Neural cell (in vitro differentiated cells): ENCODE results near the gene PPFIBP1.

ENCODE experiments used
- EP300 ChIP-seq: fragments of 450-650 bp; conservative IDR thresholded peaks from 2 replicates; pipeline ENCODE4 v1.6.1; 2014; ENCODE audit warnings: antibody characterized with exemption, mild to moderate bottlenecking, moderate library complexity; ENCODE audit not compliant: poor library complexity, severe bottlenecking
- EZH2 ChIP-seq: fragments of 200-600, 300-800 bp; shearing (Covaris generic), sonication (generic); IDR thresholded peaks from 2 replicates; pipeline ENCODE4 v1.6.1; 2014; ENCODE audit warnings: antibody characterized with exemption, low read length, borderline replicate concordance, mild to moderate bottlenecking; ENCODE audit not compliant: insufficient read depth, poor library complexity, severe bottlenecking
- MXI1 ChIP-seq: fragments of 450-650 bp; conservative IDR thresholded peaks from 2 replicates; pipeline ENCODE4 v1.6.1; 2014; ENCODE audit warnings: antibody characterized with exemption, mild to moderate bottlenecking; ENCODE audit not compliant: poor library complexity, severe bottlenecking
- POLR2AphosphoS5 ChIP-seq: IDR thresholded peaks from 2 replicates; pipeline ENCODE4 v1.6.1; 2012
- RAD21 ChIP-seq: fragments of 450-650 bp; conservative IDR thresholded peaks from 2 replicates; pipeline ENCODE4 v1.6.1; 2014; ENCODE audit warnings: antibody characterized with exemption, mild to moderate bottlenecking, moderate library complexity
- REST ChIP-seq: IDR thresholded peaks from 2 replicates; pipeline ENCODE4 v1.6.1; 2012; ENCODE audit warnings: borderline replicate concordance
- SMC3 ChIP-seq: fragments of 450-650 bp; conservative IDR thresholded peaks from 2 replicates; pipeline ENCODE4 v1.6.1; 2014; ENCODE audit warnings: antibody characterized with exemption, mild to moderate bottlenecking, moderate library complexity; ENCODE audit not compliant: poor library complexity
- TAF1 ChIP-seq: IDR thresholded peaks from 2 replicates; pipeline ENCODE4 v1.6.1; 2012; ENCODE audit warnings: low read depth
- TF ChIP-seq, protein P1 (sequence below): fragments of 450-650 bp; IDR thresholded peaks from 2 replicates; pipeline ENCODE4 v1.5.1; 2014; ENCODE audit warnings: antibody characterized with exemption, mild to moderate bottlenecking, moderate library complexity; ENCODE audit not compliant: poor library complexity, severe bottlenecking

DNA sequence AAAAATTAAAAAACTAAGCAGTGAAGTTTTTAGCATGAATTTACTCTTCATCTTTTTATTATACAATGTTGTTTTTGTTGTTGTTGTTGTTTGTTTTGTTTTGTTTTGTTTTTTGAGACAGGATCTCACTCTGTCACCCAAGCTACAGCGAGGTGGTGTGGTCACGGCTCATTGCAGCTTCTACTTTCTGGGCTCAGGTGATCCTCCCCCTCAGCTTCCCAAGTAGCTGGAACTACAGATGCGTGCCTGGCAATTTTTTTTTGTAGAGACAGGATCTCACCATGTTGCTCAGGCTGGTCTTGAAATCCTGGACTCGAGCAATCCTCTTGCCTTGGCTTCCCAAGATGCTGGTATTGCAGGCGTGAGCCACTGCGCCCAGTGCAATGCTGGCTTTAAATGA, 11.3 kb downstream of the PPFIBP1 start:
- TF ChIP-seq REST (no peak), EP300 (no peak), TAF1 (no peak), POLR2AphosphoS5 (no peak), EZH2 (no peak), RAD21 (no peak), MXI1 (no peak), SMC3 (no peak)
- TF ChIP-seq, protein P1, sequence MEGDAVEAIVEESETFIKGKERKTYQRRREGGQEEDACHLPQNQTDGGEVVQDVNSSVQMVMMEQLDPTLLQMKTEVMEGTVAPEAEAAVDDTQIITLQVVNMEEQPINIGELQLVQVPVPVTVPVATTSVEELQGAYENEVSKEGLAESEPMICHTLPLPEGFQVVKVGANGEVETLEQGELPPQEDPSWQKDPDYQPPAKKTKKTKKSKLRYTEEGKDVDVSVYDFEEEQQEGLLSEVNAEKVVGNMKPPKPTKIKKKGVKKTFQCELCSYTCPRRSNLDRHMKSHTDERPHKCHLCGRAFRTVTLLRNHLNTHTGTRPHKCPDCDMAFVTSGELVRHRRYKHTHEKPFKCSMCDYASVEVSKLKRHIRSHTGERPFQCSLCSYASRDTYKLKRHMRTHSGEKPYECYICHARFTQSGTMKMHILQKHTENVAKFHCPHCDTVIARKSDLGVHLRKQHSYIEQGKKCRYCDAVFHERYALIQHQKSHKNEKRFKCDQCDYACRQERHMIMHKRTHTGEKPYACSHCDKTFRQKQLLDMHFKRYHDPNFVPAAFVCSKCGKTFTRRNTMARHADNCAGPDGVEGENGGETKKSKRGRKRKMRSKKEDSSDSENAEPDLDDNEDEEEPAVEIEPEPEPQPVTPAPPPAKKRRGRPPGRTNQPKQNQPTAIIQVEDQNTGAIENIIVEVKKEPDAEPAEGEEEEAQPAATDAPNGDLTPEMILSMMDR, result no peak
